Endothelial cell of umbilical vein (primary cell): ENCODE results near the gene PCDHGA5. TPM values are rescaled to one million over a fixed set of nuclear protein-coding genes. Genes with fewer than 3 reads are reported as not detected.

Source experiments
- BruUV-seq: library from RNA; stranded (reverse); fragments of 400-500 nt; replicated peaks from 2 replicates; lab custom pipeline; 2021; lab: Mats Ljungman, UMichigan
- CTCF ChIA-PET: fragments of 300-600, 350-600 bp; sonication (Branson Sonifier 250); formaldehyde crosslinking; loops from one replicate; lab custom pipeline; 2021; ENCODE audit warnings: antibody characterized with exemption, inconsistent platforms; lab: Charles Lee
- POLR2A ChIA-PET: fragments of 300-600, 350-600 bp; sonication (Branson Sonifier 250); formaldehyde crosslinking; loops from one replicate; lab custom pipeline; 2021; ENCODE audit warnings: antibody characterized with exemption, inconsistent platforms; lab: Charles Lee
- DNase-seq: peaks from one replicate; pipeline ENCODE4 v3.0.0-alpha.2; 2011; ENCODE audit warnings: low read depth, low spot score
- FAIRE-seq: peaks from 2 replicates; lab custom pipeline; 2011; peaks lifted over from hg19 to GRCh38; lab: Jason Lieb, UNC
- H2AFZ ChIP-seq: 2 replicates; pipeline ENCODE4 v1.6.0; 2012; ENCODE audit warnings: low read depth, low read length, control low read depth, inconsistent platforms
- H3K27ac ChIP-seq: 2 replicates; pipeline ENCODE4 v1.5.1; 2011; ENCODE audit warnings: low read depth, mild to moderate bottlenecking, control low read depth, low read length, moderate library complexity; ENCODE audit not compliant: insufficient read depth
- H3K27me3 ChIP-seq, 2 experiments: 2 replicates each; pipeline versions ENCODE4 v1.6.0 to v1.6.1; 2011; ENCODE audit warnings: low read length in 2 of 2, mixed read lengths in 1 of 2; ENCODE audit not compliant: control insufficient read depth in 2 of 2, insufficient read depth in 2 of 2
- H3K36me3 ChIP-seq, 2 experiments: 2 replicates in 1 of 2; 3 replicates in 1 of 2; pipeline ENCODE4 v1.5.1; 2011; ENCODE audit warnings: low read length in 2 of 2, mild to moderate bottlenecking in 1 of 2, moderate library complexity in 1 of 2; ENCODE audit not compliant: control insufficient read depth in 2 of 2, insufficient read depth in 2 of 2; ENCODE audit errors: extremely low read depth in 1 of 2
- H3K4me1 ChIP-seq: 3 replicates; pipeline ENCODE4 v1.5.1; 2011; ENCODE audit warnings: mild to moderate bottlenecking, low read length; ENCODE audit not compliant: control insufficient read depth, insufficient read depth; ENCODE audit errors: extremely low read depth
- H3K4me2 ChIP-seq: 2 replicates; pipeline ENCODE4 v1.6.1; 2011; ENCODE audit warnings: low read length, control low read depth, mixed read lengths; ENCODE audit not compliant: insufficient read depth
- H3K4me3 ChIP-seq, 3 experiments: fragments of 200-600 bp in 1 of 3; sonication (generic), shearing (Covaris generic) in 1 of 3; replicated peaks in 1 of 3; 2 replicates each; pipeline ENCODE4 v1.5.1; 2011 to 2016; ENCODE audit warnings: control low read depth in 3 of 3, low read length in 3 of 3, mild to moderate bottlenecking in 2 of 3, inconsistent platforms in 1 of 3, low read depth in 1 of 3, moderate library complexity in 1 of 3; ENCODE audit not compliant: insufficient read depth in 1 of 3
- H3K79me2 ChIP-seq: 2 replicates; pipeline ENCODE4 v1.6.0; 2012; ENCODE audit warnings: low read length, inconsistent platforms; ENCODE audit not compliant: control insufficient read depth, insufficient read depth
- H3K9ac ChIP-seq: replicated peaks from 2 replicates; pipeline ENCODE3; 2011; ENCODE audit warnings: low read length, control low read depth; ENCODE audit not compliant: insufficient read depth; ENCODE audit errors: extremely low read depth
- H3K9me1 ChIP-seq: replicated peaks from 3 replicates; pipeline ENCODE4 v1.6.0; 2011; ENCODE audit warnings: mild to moderate bottlenecking, low read length; ENCODE audit not compliant: control insufficient read depth, insufficient read depth; ENCODE audit errors: extremely low read depth
- H3K9me3 ChIP-seq: replicated peaks from 2 replicates; pipeline ENCODE4 v1.5.1; 2012; ENCODE audit warnings: low read length, inconsistent platforms; ENCODE audit not compliant: control insufficient read depth, insufficient read depth
- H4K20me1 ChIP-seq: replicated peaks from 2 replicates; pipeline ENCODE3; 2011; ENCODE audit warnings: mild to moderate bottlenecking, low read length; ENCODE audit not compliant: control insufficient read depth, insufficient read depth; ENCODE audit errors: extremely low read depth
- CTCF ChIP-seq, 2 donors: IDR thresholded peaks; 1 replicate in 1 of 2; 2 replicates in 1 of 2; pipeline ENCODE4 v1.5.1; 2011; ENCODE audit warnings: low read length in 2 of 2, mild to moderate bottlenecking in 2 of 2, moderate library complexity in 2 of 2, control low read depth in 1 of 2, inconsistent platforms in 1 of 2, low read depth in 1 of 2; ENCODE audit not compliant: insufficient read depth in 1 of 2; ENCODE audit errors: extremely low read depth in 1 of 2
- EZH2 ChIP-seq: IDR thresholded peaks from 2 replicates; pipeline ENCODE4 v1.6.1; 2012; ENCODE audit warnings: borderline replicate concordance, low read depth, mild to moderate bottlenecking, moderate library complexity, low read length, inconsistent platforms; ENCODE audit not compliant: severe bottlenecking
- FOS ChIP-seq: IDR thresholded peaks from 2 replicates; pipeline ENCODE4 v1.6.1; 2011; ENCODE audit warnings: mild to moderate bottlenecking, low read length, moderate library complexity, borderline replicate concordance; ENCODE audit not compliant: insufficient read depth
- GATA2 ChIP-seq: IDR thresholded peaks from 2 replicates; pipeline ENCODE4 v1.7.0; 2011; ENCODE audit warnings: low read depth, mild to moderate bottlenecking, moderate library complexity, mixed read lengths, low read length; ENCODE audit not compliant: insufficient read length, insufficient read depth
- JUN ChIP-seq: IDR thresholded peaks from 2 replicates; pipeline ENCODE4 v1.6.1; 2011; ENCODE audit warnings: borderline replicate concordance, low read depth; ENCODE audit not compliant: insufficient read length, insufficient read depth
- MAX ChIP-seq: IDR thresholded peaks from 2 replicates; pipeline ENCODE4 v1.6.1; 2011; ENCODE audit not compliant: insufficient read depth, insufficient read length
- MYC ChIP-seq: IDR thresholded peaks from one replicate; pipeline ENCODE4 v1.6.1; 2011; ENCODE audit warnings: mild to moderate bottlenecking, low read depth, low read length
- POLR2A ChIP-seq: IDR thresholded peaks from 2 replicates; pipeline ENCODE4 v1.6.1; 2012; ENCODE audit warnings: low read depth, mild to moderate bottlenecking, control low read depth, low read length
- POLR2AphosphoS5 ChIP-seq: IDR thresholded peaks from 2 replicates; pipeline ENCODE4 v1.6.1; 2012; ENCODE audit warnings: low read depth, mild to moderate bottlenecking, control low read depth, low read length, moderate library complexity; ENCODE audit not compliant: insufficient read depth
- dilution Hi-C: fragments of 300-500 bp; cut with MboI; formaldehyde crosslinking; loops from one replicate; pipeline ENCODE4 v1.15.0; 2019; ENCODE audit warnings: low sequenced_read_pairs; ENCODE audit not compliant: extremely low pct_ligation_motif_present
- intact Hi-C: fragments of 100-400 bp; cut with micrococcal nuclease; formaldehyde crosslinking; loops from one replicate; pipeline ENCODE4 v1.10.0; 2022
- polyA plus RNA-seq, 4 experiments: library from polyadenylated mRNA; depleted of rRNA in 3 of 4; stranded (reverse) in 3 of 4; unstranded in 1 of 4; fragments of >200 nt; gene quantifications; 2 replicates each; pipeline versions ENCODE4 v1.2.1 to v1.2.3, GENCODE V29; 2011 to 2012; ENCODE audit warnings: missing spikeins in 1 of 4
- total RNA-seq: library from RNA; stranded (reverse); gene quantifications from 2 replicates; pipeline ENCODE4 v1.2.3, GENCODE V29; 2021

Gene PCDHGA5
- total and polyA plus RNA-seq, 2 donors (not counting 3 experiments of a cell fraction or from before 2014, with no cell fraction given): 0.36 to 0.93 TPM

GRCh38 chr5:141342773-141343172 lies 21.2 kb upstream of the PCDHGA5 start:
- intact Hi-C loops (loop anchor here (2.0 kb wide), 1 partner anchor 22 kb away; the partner anchor contains the start of gene TAF7), dilution Hi-C loops (no loop called here)
- H3K27me3 ChIP-seq: peaks cover 12 to 32% of the 10 kb centered on the region in 2 experiments
- no peak for DNase-seq
- H3K9me3 ChIP-seq: no peaks in the 10 kb centered on the region
- POLR2A ChIA-PET: no interaction called here
- H3K4me3 ChIP-seq: no peak overlapping the region
- TF ChIP-seq MYC (no peak), FOS (no peak), JUN (no peak), MAX (no peak), GATA2 (no peak), CTCF (IDR thresholded peaks at IDR 0.05; ENCODE audit: extremely low read depth in 1 of 2, insufficient read depth in 1 of 2, low read depth in 1 of 2, low read length in 2 of 2) (no peak), POLR2A (no peak), POLR2AphosphoS5 (no peak), EZH2 (no peak)
- no peak overlapping the region for H3K9ac ChIP-seq
- H3K36me3 ChIP-seq: no peaks in the 10 kb centered on the region
- no peaks in the 10 kb centered on the region for H3K9me1 ChIP-seq
- BruUV-seq: no TSS peak
- H4K20me1 ChIP-seq: no peaks in the 10 kb centered on the region
- peaks cover 3% of the 10 kb centered on the region for H3K4me1 ChIP-seq
- CTCF ChIA-PET: interaction anchor here (1.2 to 3.8 kb wide), 9 partner anchors 8 to 224 kb away, joined by 3 to 38 read pairs (median 9); partner anchors contain the start of genes PCDHGA1 and PCDHGA10
- FAIRE-seq: no peak
- no peak overlapping the region for H3K27ac ChIP-seq
- no peak overlapping the region for H2AFZ ChIP-seq
- H3K4me2 ChIP-seq: no peak overlapping the region
- no peaks in the 10 kb centered on the region for H3K79me2 ChIP-seq
